GM19043 (cell line): Measurements from ENCODE around the gene KDM5D.
A peak's percentile ranks its signal among the peaks of the same experiment; 100 is the strongest.

Experiments used
- ATAC-seq: cut with Tn5 transposase; IDR thresholded peaks from one replicate; pipeline ENCODE4 v1.9.1; 2021; ENCODE audit warnings: low read depth; ENCODE audit not compliant: unreplicated experiment

The KDM5D gene

DNA sequence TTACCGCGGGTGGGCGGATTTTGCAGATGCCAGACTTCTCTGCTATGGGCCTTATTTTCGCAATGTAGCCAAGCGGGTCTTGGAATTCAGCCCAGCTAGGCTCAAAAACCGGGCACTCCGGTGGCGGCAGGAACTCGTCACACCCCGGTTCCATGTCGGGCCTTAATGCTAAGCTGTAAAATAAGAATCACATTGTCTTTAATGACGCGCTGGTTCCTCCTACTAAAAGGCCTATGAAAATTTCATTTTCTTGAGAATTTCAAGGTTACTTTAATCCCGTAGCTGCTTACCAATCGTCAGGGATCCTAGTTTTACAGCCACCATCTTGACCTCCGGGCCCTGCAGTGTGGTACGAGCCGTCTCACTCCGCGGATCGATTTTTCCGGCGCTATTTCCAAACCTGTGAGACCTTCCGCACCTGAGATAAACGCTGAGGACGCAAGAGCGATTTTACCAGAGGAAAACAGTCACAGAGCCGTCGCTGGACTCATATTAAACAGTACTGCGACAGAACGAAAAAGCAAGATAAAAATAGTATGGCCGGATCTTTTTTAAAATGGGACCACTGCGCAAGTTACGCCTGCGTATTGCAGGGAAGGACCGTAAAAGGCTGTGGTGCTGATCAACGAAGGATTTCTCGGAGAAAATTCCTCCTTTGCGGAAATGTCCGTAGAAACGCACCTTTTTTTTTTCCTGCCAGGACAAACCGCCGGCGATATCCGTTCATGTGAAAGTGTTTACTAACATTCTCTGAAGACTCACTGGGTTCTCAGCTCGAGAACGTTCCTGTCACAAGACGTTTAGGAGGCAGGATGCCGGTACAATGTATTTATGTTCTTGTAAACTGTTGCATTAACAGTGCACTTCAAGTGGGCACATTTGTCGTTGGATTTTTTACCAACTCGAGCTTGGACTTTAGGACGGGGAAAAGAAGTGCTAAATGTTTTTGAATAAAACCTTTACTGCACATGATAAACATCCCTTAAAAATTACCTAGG is at the start of gene KDM5D:
KDM5D (minus strand) TSS at position 346 of the 998 bp plus-strand sequence; CDS start at position 154, 192 bp downstream.
- peak; percentile 69 for ATAC-seq

- ATAC-seq: no peak
These were observed 23.8 kb upstream of the KDM5D start for GRCh38 chrY:19768375-19768774.

DNA sequence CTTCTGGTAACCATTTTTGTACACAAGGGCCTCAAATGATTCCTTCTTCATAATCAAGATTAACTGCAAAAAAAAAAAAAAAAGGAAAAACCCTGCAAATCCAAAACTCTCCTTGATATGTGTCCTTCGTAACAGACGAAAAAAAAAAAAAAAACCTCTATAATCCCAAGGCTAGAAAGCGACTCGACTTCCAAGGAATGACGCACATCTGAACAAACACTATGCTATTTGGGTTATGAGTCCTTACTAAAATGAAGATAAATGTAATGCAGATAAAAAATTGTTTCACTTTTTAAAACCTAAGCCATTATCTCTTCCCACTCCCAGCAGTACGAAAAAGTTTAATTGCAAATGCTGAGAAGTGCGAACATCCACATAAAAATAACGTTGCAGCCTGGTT is 1.2 kb downstream of the KDM5D start:
- no peak for ATAC-seq

DNA sequence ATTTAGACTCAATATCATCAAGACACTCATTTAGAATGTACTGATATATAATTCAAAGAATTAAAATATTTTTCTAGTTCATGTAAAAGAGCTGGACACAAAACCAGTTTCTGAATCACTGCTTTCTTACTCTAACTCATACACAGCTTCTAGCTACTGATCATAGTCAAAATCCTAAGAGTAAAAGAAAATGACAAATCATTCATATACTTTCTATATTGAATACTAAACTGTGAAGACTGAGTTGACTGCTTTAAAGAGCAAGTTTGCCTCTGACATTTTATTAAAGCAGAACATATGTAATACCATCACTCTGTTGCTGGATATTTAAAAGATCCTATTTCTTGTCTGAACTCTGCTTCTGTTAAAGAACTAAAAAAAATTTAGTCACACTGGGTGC is 2.4 kb downstream of the KDM5D start:
- ATAC-seq: no peak

DNA sequence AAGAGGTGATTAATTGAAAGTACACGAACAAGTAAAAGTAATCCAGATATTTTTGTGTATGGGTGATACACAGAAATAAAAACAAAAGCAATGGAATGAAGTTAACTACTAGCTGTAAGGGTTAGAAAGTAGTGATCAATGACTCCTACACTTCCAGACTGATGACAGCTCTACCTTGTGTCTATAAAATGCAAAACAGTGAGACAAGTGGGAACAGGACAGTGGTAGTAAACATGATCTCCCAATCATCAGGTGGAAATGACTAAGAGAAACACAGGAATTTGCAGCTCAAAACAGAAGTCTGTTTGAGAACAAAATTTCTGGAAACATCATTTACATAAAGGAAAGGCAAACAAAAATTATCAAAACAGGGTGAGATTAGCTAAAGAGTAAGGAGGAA is 10.1 kb downstream of the KDM5D start:
- ATAC-seq: no peak

- peak; percentile 91 for ATAC-seq
These were observed 26.6 kb downstream of the KDM5D start for GRCh38 chrY:19717950-19718349.

GRCh38 chrY:19717146-19717545 is 27.4 kb downstream of the KDM5D start:
- ATAC-seq: no peak

GRCh38 chrY:19715226-19715625 is 29.3 kb downstream of the KDM5D start:
- no peak for ATAC-seq

DNA sequence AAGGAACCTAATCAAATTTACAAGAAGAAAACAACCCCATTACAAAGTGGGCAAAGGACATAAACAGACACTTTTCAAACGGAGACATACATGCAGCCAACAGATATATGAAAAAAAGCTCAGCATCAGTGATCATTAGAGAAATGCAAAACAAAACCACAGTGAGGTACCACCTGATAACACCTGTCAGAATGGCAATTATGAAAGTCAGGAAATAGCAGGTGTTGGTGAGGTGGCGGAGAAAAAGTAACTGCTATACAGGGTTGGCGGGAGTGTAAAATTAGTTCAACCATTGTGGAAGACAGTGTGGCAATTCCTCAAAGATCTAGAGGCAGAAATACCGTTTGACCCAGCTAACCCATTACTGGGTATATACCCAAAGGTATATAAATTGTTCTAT is 31.1 kb downstream of the KDM5D start:
- no peak for ATAC-seq

DNA sequence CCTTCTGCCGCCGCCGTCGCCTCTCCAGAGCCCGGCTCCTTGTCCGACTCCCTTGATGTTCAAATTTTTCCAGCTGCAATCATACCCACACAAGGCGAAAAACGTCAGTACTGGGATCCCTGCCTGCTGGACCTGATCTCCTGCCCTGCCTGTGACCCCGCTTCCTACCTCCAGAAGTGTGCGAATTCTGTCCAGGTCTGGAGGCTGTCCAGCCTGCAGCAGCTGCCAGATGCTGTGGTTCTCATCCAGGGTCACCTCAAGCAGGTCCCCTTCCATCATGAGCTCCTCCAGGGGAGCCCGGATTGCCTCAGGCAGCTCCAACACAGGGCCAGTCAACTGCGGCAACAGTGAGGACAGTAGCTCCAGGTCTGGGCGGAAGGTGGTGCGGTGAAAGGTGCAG is 38.3 kb downstream of the KDM5D start:
- no peak for ATAC-seq

DNA sequence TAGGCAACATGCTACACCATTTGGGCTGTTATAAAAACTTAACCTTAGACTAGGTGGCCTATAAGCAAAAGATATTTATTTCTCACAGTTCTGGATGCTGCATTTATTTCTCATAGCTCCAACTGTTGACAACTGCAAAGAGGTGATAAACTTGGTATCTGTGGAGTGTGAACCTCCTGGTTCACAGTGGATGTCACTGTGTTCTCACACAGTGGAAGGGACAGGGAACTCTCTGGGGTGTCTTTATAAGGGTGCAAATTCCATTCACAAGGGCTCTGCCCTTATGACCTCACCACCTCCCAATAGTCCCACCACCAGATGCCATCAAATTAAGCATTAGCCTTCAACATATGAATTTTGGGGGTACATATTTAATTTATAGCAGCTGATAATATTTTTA is 46.0 kb downstream of the KDM5D start:
- no peak for ATAC-seq

DNA sequence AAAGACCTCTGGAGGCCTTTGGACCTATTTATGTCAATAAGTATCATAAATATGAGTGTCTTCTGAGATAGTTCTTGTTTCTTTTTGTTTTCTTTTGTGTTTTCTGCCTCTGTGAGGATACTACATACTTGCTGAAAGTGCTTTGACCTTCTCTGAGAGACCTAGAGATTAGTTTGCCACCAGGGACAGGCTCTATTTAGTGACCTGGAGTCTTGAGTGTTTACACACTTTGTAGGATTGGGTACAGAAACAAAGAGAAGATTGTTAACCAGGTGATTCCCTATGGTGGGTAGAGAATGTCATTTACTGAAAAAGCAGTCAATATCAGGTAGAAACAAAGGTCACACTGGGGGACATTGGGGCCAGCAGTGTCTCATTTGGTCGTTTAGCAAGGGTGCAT is 63.7 kb downstream of the KDM5D start:
- ATAC-seq: no peak
